ENCODE data around the gene PCBD1.
"Not testable (repeated sequence)": the region's sequence is repeated elsewhere in the genome, so short reads cannot be mapped to it uniquely, and the experiment has no call there.

PCBD1 gene

GRCh38 chr10:70861495-70862197 lies 26.7 kb downstream of the PCBD1 start:
- not testable (repeated sequence) for DNase-seq

- DNase-seq, result no peak
These were observed 29.6 kb downstream of the PCBD1 start for GRCh38 chr10:70858759-70859158.

- no peak for DNase-seq
These were observed 31.9 kb downstream of the PCBD1 start for GRCh38 chr10:70856454-70856853.

- no peak for DNase-seq
These were observed 34.9 kb downstream of the PCBD1 start for GRCh38 chr10:70853457-70853856.

- DNase-seq, result no peak
These were observed 35.3 kb downstream of the PCBD1 start for GRCh38 chr10:70853038-70853437.

GRCh38 chr10:70851597-70852475 lies 36.5 kb downstream of the PCBD1 start:
- no peak for DNase-seq

- DNase-seq, result no peak
These were observed 38.3 kb downstream of the PCBD1 start for GRCh38 chr10:70850097-70850496.

GRCh38 chr10:70849582-70850016 lies 38.8 kb downstream of the PCBD1 start:
- no peak for DNase-seq

GRCh38 chr10:70847659-70848360 lies 40.6 kb downstream of the PCBD1 start:
- DNase-seq, result no peak

- DNase-seq, result no peak
These were observed 41.6 kb downstream of the PCBD1 start for GRCh38 chr10:70846795-70847194.

GRCh38 chr10:70845816-70846215 lies 42.5 kb downstream of the PCBD1 start:
- no peak for DNase-seq

GRCh38 chr10:70845256-70845655 lies 43.1 kb downstream of the PCBD1 start:
- DNase-seq, result no peak

- DNase-seq, result no peak
These were observed 44.4 kb downstream of the PCBD1 start for GRCh38 chr10:70843776-70844489.

GRCh38 chr10:70843333-70843732 lies 45.0 kb downstream of the PCBD1 start:
- DNase-seq, result no peak

- DNase-seq, result no peak
These were observed 47.5 kb downstream of the PCBD1 start for GRCh38 chr10:70840836-70841235.

GRCh38 chr10:70838270-70838805 lies 50.0 kb downstream of the PCBD1 start:
- DNase-seq, result no peak

GRCh38 chr10:70837660-70838059 lies 50.7 kb downstream of the PCBD1 start:
- no peak for DNase-seq

GRCh38 chr10:70836319-70836718 lies 52.0 kb downstream of the PCBD1 start:
- DNase-seq, result no peak

GRCh38 chr10:70834441-70835151 lies 53.8 kb downstream of the PCBD1 start:
- DNase-seq, result no peak

- no peak for DNase-seq
These were observed 54.3 kb downstream of the PCBD1 start for GRCh38 chr10:70834021-70834420.

- DNase-seq, result no peak
These were observed 54.8 kb downstream of the PCBD1 start for GRCh38 chr10:70833601-70834000.

All from activated naive CD4-positive, alpha-beta T cell (primary cell).